GM12878 (cell line): ENCODE measurements around the gene TM6SF1. TPM values are rescaled to one million over a fixed set of nuclear protein-coding genes. Genes with fewer than 3 reads are reported as not detected.

Experiments used
- ATAC-seq: fragments of 200-7000 bp; cut with Tn5 transposase; 3 replicates; pipeline ENCODE4 v1.9.1; 2020; ENCODE audit warnings: mild to moderate bottlenecking, moderate library complexity
- BruUV-seq: library from RNA; stranded (reverse); fragments of 400-500 nt; replicated peaks from 2 replicates; lab custom pipeline; 2021; lab: Mats Ljungman, UMichigan
- CTCF ChIA-PET: fragments of 300-600 bp; sonication (Branson Sonifier 250); formaldehyde crosslinking; extraction: SDS; loops from one replicate; lab custom pipeline; 2021; ENCODE audit warnings: inconsistent platforms; lab: Yijun Ruan, JAX
- POLR2A ChIA-PET: fragments of 350-600 bp; formaldehyde crosslinking; extraction: SDS; loops from one replicate; lab custom pipeline; 2021; ENCODE audit warnings: inconsistent platforms; lab: Charles Lee
- RAD21 ChIA-PET: fragments of 300-600 bp; sonication (Branson Sonifier 250); formaldehyde crosslinking; loops from one replicate; lab custom pipeline; 2023; ENCODE audit warnings: antibody characterized with exemption; ENCODE audit not compliant: unreplicated experiment; lab: Charles Lee
- SMC1A ChIA-PET: fragments of 300-600 bp; sonication (Branson Sonifier 250); formaldehyde crosslinking; loops from one replicate; lab custom pipeline; 2023; ENCODE audit not compliant: unreplicated experiment, uncharacterized antibody; lab: Charles Lee
- DNase-seq: peaks from one replicate; pipeline ENCODE4 v3.0.0-alpha.2; 2011; ENCODE audit warnings: low read depth, low spot score
- FAIRE-seq: peaks from 3 replicates; lab custom pipeline; 2011; peaks lifted over from hg19 to GRCh38; lab: Jason Lieb, UNC
- H2AFZ ChIP-seq: 2 replicates; pipeline ENCODE4 v1.6.0; 2011; ENCODE audit warnings: low read depth, low read length, control low read depth; ENCODE audit not compliant: control insufficient read depth
- H3K27ac ChIP-seq: 2 replicates; pipeline ENCODE4 v1.5.1; 2011; ENCODE audit warnings: control low read depth; ENCODE audit not compliant: control insufficient read depth, insufficient read depth
- H3K27me3 ChIP-seq, 2 experiments: replicated peaks in 1 of 2; 2 replicates each; pipeline versions ENCODE4 v1.6.0 to v1.6.1; 2011; ENCODE audit warnings: low read length in 1 of 2; ENCODE audit not compliant: control insufficient read depth in 2 of 2, insufficient read depth in 2 of 2
- H3K36me3 ChIP-seq, 2 experiments: 2 replicates each; pipeline ENCODE4 v1.5.1; 2011; ENCODE audit warnings: low read length in 1 of 2; ENCODE audit not compliant: control insufficient read depth in 2 of 2, insufficient read depth in 2 of 2
- H3K4me1 ChIP-seq: 2 replicates; pipeline ENCODE4 v1.6.1; 2011; ENCODE audit warnings: mild to moderate bottlenecking, low read length, moderate library complexity, mixed read lengths; ENCODE audit not compliant: control insufficient read depth, insufficient read depth
- H3K4me2 ChIP-seq: 2 replicates; pipeline ENCODE4 v1.6.0; 2011; ENCODE audit warnings: control low read depth; ENCODE audit not compliant: control insufficient read depth, insufficient read depth
- H3K4me3 ChIP-seq: fragments of 200-600 bp; sonication (generic); 2 replicates; pipeline ENCODE4 v1.5.1; 2016
- H3K79me2 ChIP-seq: 2 replicates; pipeline ENCODE4 v1.6.0; 2011; ENCODE audit warnings: low read length; ENCODE audit not compliant: control insufficient read depth, insufficient read depth
- H3K9ac ChIP-seq: 2 replicates; pipeline ENCODE4 v1.8.0; 2011; ENCODE audit warnings: low read length, control low read depth, mixed read lengths; ENCODE audit not compliant: control insufficient read depth, insufficient read depth
- H3K9me3 ChIP-seq: replicated peaks from 3 replicates; pipeline ENCODE4 v1.5.1; 2011; ENCODE audit warnings: mild to moderate bottlenecking, low read length; ENCODE audit not compliant: control insufficient read depth, insufficient read depth
- H4K20me1 ChIP-seq: 2 replicates; pipeline ENCODE4 v1.6.0; 2011; ENCODE audit not compliant: control insufficient read depth, insufficient read depth
- BACH1 ChIP-seq: fragments of 450-650 bp; IDR thresholded peaks from 2 replicates; pipeline ENCODE4 v1.6.1; 2017; ENCODE audit warnings: mild to moderate bottlenecking, borderline replicate concordance
- BCL11A ChIP-seq: IDR thresholded peaks from 2 replicates; pipeline ENCODE4 v1.6.1; 2011; ENCODE audit warnings: low read depth, low read length
- E2F4 ChIP-seq: IDR thresholded peaks from 2 replicates; pipeline ENCODE4 v1.6.1; 2012; ENCODE audit warnings: low read depth, low read length, improper control_type of control experiment
- ELK1 ChIP-seq: IDR thresholded peaks from 2 replicates; pipeline ENCODE4 v1.6.1; 2012; ENCODE audit warnings: low read depth, low read length, improper control_type of control experiment
- GABPA ChIP-seq: IDR thresholded peaks from 2 replicates; pipeline ENCODE4 v1.6.1; 2014; ENCODE audit warnings: antibody characterized with exemption, low read depth, mild to moderate bottlenecking, inconsistent platforms
- HDGF ChIP-seq: fragments of 450-650 bp; IDR thresholded peaks from 2 replicates; pipeline ENCODE4 v1.6.1; 2016; ENCODE audit warnings: antibody characterized with exemption
- IRF5 ChIP-seq: fragments of 450-650 bp; IDR thresholded peaks from 2 replicates; pipeline ENCODE4 v1.6.1; 2017; ENCODE audit warnings: borderline replicate concordance
- KAT2A ChIP-seq: conservative IDR thresholded peaks from 2 replicates; pipeline ENCODE4 v1.6.1; 2011; ENCODE audit warnings: low read depth, low read length; ENCODE audit not compliant: control insufficient read depth
- MTA2 ChIP-seq: fragments of 450-650 bp; IDR thresholded peaks from 2 replicates; pipeline ENCODE4 v1.6.1; 2016; ENCODE audit warnings: low read depth, mild to moderate bottlenecking, moderate library complexity
- MTA3 ChIP-seq: IDR thresholded peaks from 2 replicates; pipeline ENCODE4 v1.6.1; 2012; ENCODE audit warnings: low read length, inconsistent platforms, borderline replicate concordance
- MXI1 ChIP-seq: fragments of 150-350 bp; IDR thresholded peaks from 2 replicates; pipeline ENCODE4 v1.6.1; 2011; ENCODE audit warnings: low read depth, mild to moderate bottlenecking, inconsistent platforms, low read length, improper control_type of control experiment
- PBX3 ChIP-seq: IDR thresholded peaks from 2 replicates; pipeline ENCODE4 v1.6.1; 2011; ENCODE audit warnings: mild to moderate bottlenecking, low read depth, low read length, moderate library complexity; ENCODE audit not compliant: insufficient replicate concordance
- RBBP5 ChIP-seq: fragments of 200-600 bp; sonication (generic); conservative IDR thresholded peaks from 2 replicates; pipeline ENCODE4 v1.6.1; 2016
- SPI1 ChIP-seq: IDR thresholded peaks from 2 replicates; pipeline ENCODE4 v1.6.1; 2011; ENCODE audit warnings: low read depth, mild to moderate bottlenecking, low read length, moderate library complexity, borderline replicate concordance; ENCODE audit not compliant: insufficient read depth
- STAT3 ChIP-seq: IDR thresholded peaks from 2 replicates; pipeline ENCODE4 v1.6.1; 2011; ENCODE audit warnings: low read depth, low read length, improper control_type of control experiment
- ZNF592 ChIP-seq: fragments of 450-650 bp; IDR thresholded peaks from 2 replicates; pipeline ENCODE4 v1.6.1; 2017; ENCODE audit warnings: mild to moderate bottlenecking, moderate library complexity
- WGBS: methylation state at CpG from one replicate; pipeline ENCODE4 v1.1.6; 2016; ENCODE audit warnings: low lambda C conversion rate; ENCODE audit not compliant: insufficient replicate concordance, insufficient coverage; ENCODE audit errors: missing lambda C conversion rate; 5-methylcytosine and 5-hydroxymethylcytosine counted together
- in situ Hi-C: fragments of 300-500 bp; cut with MboI; formaldehyde crosslinking; loops from 9 replicates; pipeline ENCODE4 v1.14.3; 2018; ENCODE audit warnings: mixed read lengths
- intact Hi-C: fragments of 100-400 bp; cut with micrococcal nuclease; formaldehyde crosslinking; loops from one replicate; pipeline ENCODE4 v1.14.2; 2022; ENCODE audit not compliant: unreplicated experiment
- polyA plus RNA-seq, 11 experiments: library from polyadenylated mRNA; depleted of rRNA in 4 of 11; unstranded in 6 of 11; stranded (reverse) in 5 of 11; fragments of >200 nt; fragmentation: Nextera tagmentation in 4 of 11; fragmentation: Illumina TruSeq in 1 of 11; extraction: Ambion mirVana in 4 of 11; extraction: Trizol in 1 of 11; gene quantifications; 1 replicate in 1 of 11; 2 replicates in 10 of 11; pipeline versions ENCODE4 v1.2.1 to v1.2.3, GENCODE V29; 2011 to 2016; ENCODE audit warnings: inconsistent platforms in 2 of 11, missing spikeins in 2 of 11, low read depth in 1 of 11
- total RNA-seq, 4 experiments: library from RNA; depleted of rRNA in 3 of 4; stranded (reverse); fragments of >200 nt in 3 of 4; fragmentation: Illumina TruSeq in 1 of 4; extraction: Trizol in 1 of 4; gene quantifications; 2 replicates each; pipeline versions ENCODE4 v1.2.1 to v1.2.3, GENCODE V29; 2013 to 2021

The TM6SF1 gene
- total and polyA plus RNA-seq, 10 of the 15 experiments (the other 5 are each of a cell fraction or from before 2014, with no cell fraction given) = 0.56 to 2.7 (median 1.2) TPM

- ATAC-seq (peak; percentile 12), DNase-seq (no peak), FAIRE-seq (no peak)
- Histone ChIP-seq H3K79me2 (no peaks in the 10 kb centered on the region; the same call in 1 of the 2 replicates), H3K36me3 (no peaks in the 10 kb centered on the region), H3K9ac (peak overlapping the region; percentile 1; the same call in 1 of the 2 replicates), H4K20me1 (no peaks in the 10 kb centered on the region), H3K27ac (no peak overlapping the region), H3K4me3 (peak overlapping the region; percentile 67), H3K27me3 (no peaks in the 10 kb centered on the region), H3K4me2 (peak overlapping the region; percentile 93), H2AFZ (peak overlapping the region; percentile 81), H3K9me3 (no peaks in the 10 kb centered on the region), H3K4me1 (peaks cover 19% of the 10 kb centered on the region)
- RAD21 ChIA-PET = no interaction called here
- SMC1A ChIA-PET = no interaction called here
- 41% methylated on average over 30 of the region's 30 CpGs for WGBS
- in situ Hi-C loops = no loop called here
- POLR2A ChIA-PET = no interaction called here
- TF ChIP-seq STAT3 = no peak
- TF ChIP-seq ZNF592 = no peak
- TF ChIP-seq MTA2 = no peak
- TF ChIP-seq PBX3 = no peak
- no peak for TF ChIP-seq MTA3
- no peak for TF ChIP-seq MXI1
- TF ChIP-seq HDGF = no peak
- no peak for TF ChIP-seq BCL11A
- TF ChIP-seq IRF5 = no peak
- no peak for TF ChIP-seq SPI1
- no peak for TF ChIP-seq KAT2A
- no peak for TF ChIP-seq BACH1
- TF ChIP-seq E2F4 = no peak
- no peak for TF ChIP-seq GABPA
- no peak for TF ChIP-seq ELK1
- no peak for TF ChIP-seq RBBP5
- intact Hi-C loops = no loop called here
- CTCF ChIA-PET = no interaction called here
- BruUV-seq = no TSS peak
These were observed 366 bp downstream of the TM6SF1 start for GRCh38 chr15:83107841-83108181.
